Colonic mucosa (tissue), 4 donors: ENCODE data around the gene KERA. TPM values are rescaled to one million over a fixed set of nuclear protein-coding genes. Genes with fewer than 3 reads are reported as not detected.

ENCODE experiments used
- DNase-seq: peaks from one replicate; pipeline ENCODE4 v3.0.0-alpha.2; 2020
- H3K27ac ChIP-seq: fragments of 200-600 bp; one replicate; pipeline ENCODE4 v1.8.0; 2021
- H3K27me3 ChIP-seq: fragments of 200-600 bp; one replicate; pipeline ENCODE4 v1.8.0; 2021
- H3K36me3 ChIP-seq: fragments of 200-600 bp; one replicate; pipeline ENCODE4 v1.8.0; 2021
- H3K4me1 ChIP-seq: fragments of 200-600 bp; one replicate; pipeline ENCODE4 v1.8.0; 2021; ENCODE audit warnings: mild to moderate bottlenecking
- H3K4me3 ChIP-seq: fragments of 200-600 bp; one replicate; pipeline ENCODE4 v1.8.0; 2021
- H3K9ac ChIP-seq, 2 donors: one replicate each; pipeline ENCODE4 v1.7.0; 2013; ENCODE audit warnings: control low read depth in 2 of 2, low read depth in 2 of 2, low read length in 2 of 2
- H3K9me3 ChIP-seq: fragments of 200-600 bp; one replicate; pipeline ENCODE4 v1.8.0; 2021
- CTCF ChIP-seq: fragments of 200-600 bp; IDR thresholded peaks from one replicate; pipeline ENCODE4 v1.8.0; 2022; ENCODE audit warnings: antibody characterized with exemption, mild to moderate bottlenecking
- intact Hi-C: fragments of 100-400 bp; cut with DNase I; formaldehyde crosslinking; loops from one replicate; pipeline ENCODE4 v1.14.1; 2022
- total RNA-seq, 2 donors: library from RNA; stranded (reverse); fragmentation: NEBNext Ultra II Directional in 1 of 2; extraction: Animal tissue kit (Norgen Biotek cat#: 25700) in 1 of 2; gene quantifications; one replicate each; pipeline ENCODE4 v1.2.1, GENCODE V29; 2021
- donor health status: healthy.
- donor health status: DM: no; HTN: no; CAD: no.
- donor health status: DM: no; HTN: no; CAD: no.

Gene KERA
- total RNA-seq, 2 donors from 2014 or later = not detected

DNA sequence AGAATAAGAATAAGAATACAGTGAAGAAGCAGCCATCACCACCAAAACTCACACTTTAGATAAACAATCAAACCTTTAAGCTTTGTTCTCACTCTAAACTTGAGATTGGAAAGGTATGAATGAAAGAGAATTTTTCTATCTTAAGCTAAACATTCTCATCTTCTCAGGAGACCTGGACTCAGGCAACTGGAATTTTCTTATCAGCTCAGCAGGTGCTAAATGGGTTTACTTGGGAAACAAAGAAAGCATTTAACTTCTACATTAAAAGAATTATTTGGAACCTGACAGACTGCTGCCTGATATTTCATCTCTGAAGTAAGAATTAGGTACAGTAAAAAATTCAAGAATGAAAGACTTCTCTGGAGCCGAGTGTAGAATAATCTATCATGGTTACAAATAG lies 20.7 kb upstream of the KERA start:
- DNase-seq = no peak
- Histone ChIP-seq H3K4me3 (no peak overlapping the region), H3K36me3 (no peaks in the 10 kb centered on the region), H3K27me3 (no peaks in the 10 kb centered on the region), H3K9ac (no peak overlapping the region), H3K9me3 (no peaks in the 10 kb centered on the region), H3K27ac (no peak overlapping the region), H3K4me1 (no peaks in the 10 kb centered on the region)
- intact Hi-C loops = no loop called here
- no peak for TF ChIP-seq CTCF

- DNase-seq = no peak
- no peaks in the 10 kb centered on the region for H3K36me3 ChIP-seq
- H3K9ac ChIP-seq = no peak overlapping the region
- no peaks in the 10 kb centered on the region for H3K4me1 ChIP-seq
- intact Hi-C loops = no loop called here
- no peak overlapping the region for H3K4me3 ChIP-seq
- TF ChIP-seq CTCF = no peak
- H3K27ac ChIP-seq = no peak overlapping the region
- H3K9me3 ChIP-seq = no peaks in the 10 kb centered on the region
- no peaks in the 10 kb centered on the region for H3K27me3 ChIP-seq
Observed at GRCh38 chr12:91077228-91077954, 19.6 kb upstream of the KERA start.

DNA sequence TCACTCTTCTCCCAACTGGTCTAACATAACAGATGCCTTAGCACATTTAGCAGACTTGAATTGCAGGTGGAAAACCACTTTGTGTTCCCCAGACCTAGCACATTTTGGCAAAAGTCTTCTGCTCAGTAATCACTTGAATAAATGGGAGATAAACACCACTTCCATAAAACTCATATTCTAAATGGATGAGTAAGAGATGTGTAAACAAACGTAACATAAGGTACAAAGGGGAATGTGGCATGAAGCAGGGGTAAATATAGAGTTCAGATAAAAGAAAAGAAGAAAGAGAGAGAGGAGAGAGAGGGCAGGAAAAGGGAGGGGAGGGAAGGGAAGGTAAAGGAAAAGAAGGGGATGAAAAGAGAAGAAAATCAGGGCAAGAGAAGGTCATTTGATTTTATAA lies 17.0 kb upstream of the KERA start:
- Histone ChIP-seq H3K4me3 (no peak overlapping the region), H3K9ac (no peak overlapping the region), H3K27ac (no peak overlapping the region), H3K9me3 (no peaks in the 10 kb centered on the region), H3K36me3 (no peaks in the 10 kb centered on the region), H3K4me1 (no peaks in the 10 kb centered on the region), H3K27me3 (no peaks in the 10 kb centered on the region)
- intact Hi-C loops = no loop called here
- no peak for DNase-seq
- TF ChIP-seq CTCF = no peak

GRCh38 chr12:91074154-91074709 lies 16.4 kb upstream of the KERA start:
- no peak overlapping the region for H3K9ac ChIP-seq
- no peak for DNase-seq
- no peak overlapping the region for H3K27ac ChIP-seq
- TF ChIP-seq CTCF = no peak
- no peaks in the 10 kb centered on the region for H3K36me3 ChIP-seq
- H3K4me3 ChIP-seq = no peak overlapping the region
- H3K27me3 ChIP-seq = no peaks in the 10 kb centered on the region
- no peaks in the 10 kb centered on the region for H3K9me3 ChIP-seq
- H3K4me1 ChIP-seq = no peaks in the 10 kb centered on the region
- intact Hi-C loops = no loop called here

DNA sequence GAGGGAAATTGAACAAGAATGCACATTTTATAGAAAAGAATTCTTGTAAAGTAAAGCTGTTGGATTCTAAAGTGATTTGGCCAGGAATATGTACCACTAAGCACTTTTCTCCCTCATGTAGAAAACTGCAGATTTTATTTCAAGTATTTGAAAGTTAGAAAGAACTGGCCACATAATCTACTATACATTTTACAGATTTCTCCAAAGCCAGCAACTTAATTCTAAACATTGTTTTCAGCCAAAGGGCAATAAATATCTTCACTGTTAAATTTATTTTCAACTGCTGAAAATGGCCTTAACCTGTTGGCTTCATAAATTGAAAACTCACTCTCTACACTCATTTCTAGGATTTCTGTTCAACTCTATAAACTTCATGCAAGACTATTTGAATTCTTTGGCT lies 15.6 kb upstream of the KERA start:
- no peak overlapping the region for H3K9ac ChIP-seq
- intact Hi-C loops = no loop called here
- no peak for TF ChIP-seq CTCF
- H3K27ac ChIP-seq = no peak overlapping the region
- H3K4me1 ChIP-seq = no peaks in the 10 kb centered on the region
- no peaks in the 10 kb centered on the region for H3K36me3 ChIP-seq
- no peaks in the 10 kb centered on the region for H3K27me3 ChIP-seq
- no peaks in the 10 kb centered on the region for H3K9me3 ChIP-seq
- DNase-seq = no peak
- H3K4me3 ChIP-seq = no peak overlapping the region
